Mucosa of gallbladder (tissue), 1 donor: ENCODE measurements around the gene EVC. TPM values are rescaled to one million over a fixed set of nuclear protein-coding genes. Genes with fewer than 3 reads are reported as not detected.

Experiments used
- DNase-seq: peaks from one replicate; pipeline ENCODE4 v3.0.0-alpha.2; 2020; ENCODE audit warnings: low spot score
- total RNA-seq: library from RNA; stranded (reverse); gene quantifications from one replicate; pipeline ENCODE4 v1.2.1, GENCODE V29; 2021
- donor health status: DM: no; HTN: no; CAD: no.

EVC gene
- 80.5 TPM for total RNA-seq

- DNase-seq = peak; percentile 78
These were observed at the start of gene EVC for GRCh38 chr4:5710961-5711478. TSS of gene EVC (plus strand) at chr4:5711201. CDS start at chr4:5711381, 180 bp downstream.

GRCh38 chr4:5661237-5661636, 49.8 kb upstream of the EVC start:
- no peak for DNase-seq

GRCh38 chr4:5662555-5662954, 48.4 kb upstream of the EVC start:
- no peak for DNase-seq

- DNase-seq = no peak
These were observed 46.2 kb upstream of the EVC start for GRCh38 chr4:5664778-5665177.

- no peak for DNase-seq
These were observed 44.3 kb upstream of the EVC start for GRCh38 chr4:5666741-5667140.

GRCh38 chr4:5676763-5677162, 34.2 kb upstream of the EVC start:
- DNase-seq = no peak

- DNase-seq = no peak
These were observed 32.0 kb upstream of the EVC start for GRCh38 chr4:5678977-5679376.

GRCh38 chr4:5683566-5683965, 27.4 kb upstream of the EVC start:
- no peak for DNase-seq

- DNase-seq = no peak
These were observed 25.7 kb upstream of the EVC start for GRCh38 chr4:5685296-5685695.

GRCh38 chr4:5686338-5686737, 24.7 kb upstream of the EVC start:
- DNase-seq = no peak

- no peak for DNase-seq
These were observed 21.9 kb upstream of the EVC start for GRCh38 chr4:5689065-5689464.

- DNase-seq = no peak
These were observed 19.4 kb upstream of the EVC start for GRCh38 chr4:5691491-5692132.

- DNase-seq = no peak
These were observed 17.1 kb upstream of the EVC start for GRCh38 chr4:5693871-5694270.

GRCh38 chr4:5696341-5696740, 14.7 kb upstream of the EVC start:
- no peak for DNase-seq

- DNase-seq = no peak
These were observed 10.5 kb upstream of the EVC start for GRCh38 chr4:5700459-5700858.

- no peak for DNase-seq
These were observed 9.0 kb upstream of the EVC start for GRCh38 chr4:5701971-5702370.

GRCh38 chr4:5703831-5704230, 7.2 kb upstream of the EVC start:
- no peak for DNase-seq

- DNase-seq = no peak
These were observed 6.7 kb upstream of the EVC start for GRCh38 chr4:5704276-5704675.

GRCh38 chr4:5705647-5706320, 5.2 kb upstream of the EVC start:
- DNase-seq = no peak

- DNase-seq = no peak
These were observed 4.3 kb upstream of the EVC start for GRCh38 chr4:5706486-5707290.

GRCh38 chr4:5707366-5707765, 3.6 kb upstream of the EVC start:
- no peak for DNase-seq

- DNase-seq = no peak
These were observed 3.1 kb upstream of the EVC start for GRCh38 chr4:5707778-5708448.
